ENCODE data around the gene MYO9A. TPM values are rescaled to one million over a fixed set of nuclear protein-coding genes. Genes with fewer than 3 reads are reported as not detected.

MYO9A gene
- total RNA-seq, 2 experiments from 2014 or later: 18.3 to 20.2 TPM

DNA sequence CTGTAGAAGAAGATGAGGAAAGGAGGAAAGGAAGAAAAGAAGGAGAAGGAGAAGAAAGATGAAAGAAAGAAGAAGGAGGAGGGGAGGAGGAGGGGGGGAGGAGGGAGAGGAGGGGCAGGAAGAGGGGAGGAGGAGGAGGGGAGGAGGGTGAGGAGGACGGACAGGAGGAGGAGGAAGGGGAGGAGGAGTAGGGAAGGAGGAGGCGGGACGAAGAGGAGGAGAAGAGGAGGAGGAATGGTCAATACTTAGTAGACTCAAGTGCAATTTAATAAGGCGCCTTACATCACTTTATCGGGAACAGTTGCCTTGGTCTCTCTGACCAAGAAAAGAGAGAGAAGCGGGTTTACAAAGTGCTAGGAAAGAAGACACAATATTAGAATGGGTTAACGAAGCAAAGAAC is 331.3 kb downstream of the MYO9A start:
- CTCF ChIA-PET: interaction anchor here (0.9 kb wide), 1 partner anchor 368 kb away, joined by 4 read pairs; no protein-coding TSS in a partner anchor
- intact Hi-C loops (cut with micrococcal nuclease): no loop called here
- H3K36me3 Mint-ChIP-seq: no peaks in the 10 kb centered on the region
- H3K4me1 Mint-ChIP-seq (ENCODE audit: low read depth): peaks cover 1% of the 10 kb centered on the region
- no peak overlapping the region for H3K27ac Mint-ChIP-seq
- no peak for DNase-seq
- no peak overlapping the region for H3K4me3 Mint-ChIP-seq
- peaks cover 20% of the 10 kb centered on the region for H3K27me3 Mint-ChIP-seq
- H3K9me3 Mint-ChIP-seq: no peaks in the 10 kb centered on the region
- POLR2A ChIA-PET: no interaction called here

DNA sequence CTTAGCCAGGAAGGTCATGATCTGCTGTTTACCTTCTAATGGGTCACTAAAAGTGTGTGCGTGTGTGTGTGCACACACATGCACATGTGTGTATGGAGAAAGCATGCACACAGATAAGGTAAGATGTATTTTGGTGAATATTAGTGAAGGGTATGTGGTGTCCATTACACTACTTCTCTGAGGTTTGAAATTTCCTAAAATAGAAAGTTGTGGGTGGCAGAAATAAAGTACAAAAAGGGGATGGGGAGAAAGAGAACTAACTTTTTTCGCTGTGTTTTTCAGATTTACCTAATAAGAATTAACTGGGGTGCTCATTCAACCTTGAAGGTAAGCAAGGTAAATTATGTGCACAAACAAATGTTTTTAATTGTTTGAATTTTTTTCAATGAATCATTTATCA is 332.0 kb downstream of the MYO9A start:
- DNase-seq: no peak
- ChIA-PET POLR2A (no interaction called here), CTCF (interaction anchor here (0.9 to 1.0 kb wide), 2 partner anchors 42 to 368 kb away, joined by 3 to 4 read pairs; no protein-coding TSS in a partner anchor)
- peaks cover 8% of the 10 kb centered on the region for H3K4me1 Mint-ChIP-seq (ENCODE audit: low read depth)
- no peak overlapping the region for H3K27ac Mint-ChIP-seq
- intact Hi-C loops (cut with micrococcal nuclease): no loop called here
- no peaks in the 10 kb centered on the region for H3K9me3 Mint-ChIP-seq
- H3K27me3 Mint-ChIP-seq: peaks cover 23% of the 10 kb centered on the region
- no peak overlapping the region for H3K4me3 Mint-ChIP-seq
- H3K36me3 Mint-ChIP-seq: no peaks in the 10 kb centered on the region

DNA sequence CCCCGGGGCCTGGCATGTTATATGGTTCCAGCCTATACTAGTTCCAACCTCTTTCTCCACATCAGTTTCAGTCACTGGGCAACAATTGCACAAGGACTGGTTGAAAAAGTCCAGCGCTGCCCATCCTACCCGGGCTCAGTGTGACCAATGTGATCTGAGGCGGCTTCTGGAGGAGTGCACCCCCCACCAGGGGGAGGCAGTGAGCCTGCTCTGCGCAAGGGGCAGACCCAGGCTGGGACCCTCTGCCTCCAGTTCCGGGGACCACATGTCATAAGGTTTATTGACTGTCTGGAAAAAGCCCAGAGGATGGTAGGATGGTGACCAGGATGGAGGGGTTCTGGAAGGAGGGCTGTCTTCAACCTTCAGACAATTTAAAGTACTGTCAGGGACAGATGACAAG is 333.2 kb downstream of the MYO9A start:
- ChIA-PET POLR2A (no interaction called here), CTCF (interaction anchor here (0.8 to 1.6 kb wide), 4 partner anchors 15 to 372 kb away, joined by 3 to 10 read pairs (median 4); no protein-coding TSS in a partner anchor)
- Mint-ChIP-seq H3K27ac (no peak overlapping the region), H3K27me3 (peaks cover 29% of the 10 kb centered on the region), H3K9me3 (no peaks in the 10 kb centered on the region), H3K36me3 (no peaks in the 10 kb centered on the region), H3K4me3 (no peak overlapping the region), H3K4me1 (ENCODE audit: low read depth) (peaks cover 15% of the 10 kb centered on the region)
- peak; percentile 20 for DNase-seq
- intact Hi-C loops (cut with micrococcal nuclease): no loop called here

DNA sequence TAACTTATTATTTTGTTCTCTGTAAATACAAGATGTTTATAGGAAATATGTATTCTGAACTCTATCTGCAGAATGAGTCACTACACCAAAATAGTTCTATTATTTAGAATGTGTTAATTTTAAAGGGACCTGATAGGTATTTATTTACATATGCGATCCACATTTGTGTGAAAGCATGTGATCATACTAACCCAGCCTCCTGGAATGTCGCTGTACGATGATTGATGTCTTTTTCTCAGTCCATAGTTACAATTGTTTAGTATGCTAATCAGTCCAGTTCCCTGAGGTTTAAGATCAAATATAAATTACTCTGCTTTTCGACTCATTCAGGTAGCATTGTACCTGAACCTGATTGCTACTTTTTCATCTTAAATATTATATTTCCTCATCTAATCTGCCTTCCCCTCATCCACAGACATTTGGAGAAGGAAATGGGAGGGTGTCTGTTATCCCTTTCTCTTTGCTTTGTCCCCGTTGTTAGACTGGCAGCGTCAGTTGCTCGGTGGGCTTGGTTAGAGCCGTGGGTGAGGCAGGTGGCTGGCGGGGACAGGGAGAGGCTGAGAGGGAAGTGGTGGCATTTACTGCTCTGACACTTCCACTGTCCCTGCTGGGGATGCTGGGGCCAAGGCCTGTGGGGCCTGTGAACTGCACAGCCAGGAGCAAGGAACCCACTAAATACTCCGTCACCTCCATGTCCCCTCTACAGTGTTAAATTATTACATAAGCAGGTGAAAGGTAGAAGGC is 335.4 kb downstream of the MYO9A start:
- no peaks in the 10 kb centered on the region for H3K36me3 Mint-ChIP-seq
- H3K4me3 Mint-ChIP-seq: no peak overlapping the region
- H3K27me3 Mint-ChIP-seq: peaks cover 27% of the 10 kb centered on the region
- ChIA-PET POLR2A (no interaction called here), CTCF (interaction anchor here (1.9 to 5.4 kb wide), 2 partner anchors 39 to 374 kb away, joined by 9 to 44 read pairs; no protein-coding TSS in a partner anchor)
- H3K9me3 Mint-ChIP-seq: no peaks in the 10 kb centered on the region
- H3K4me1 Mint-ChIP-seq (ENCODE audit: low read depth): peaks cover 15% of the 10 kb centered on the region
- DNase-seq: no peak
- intact Hi-C loops (cut with micrococcal nuclease): no loop called here
- no peak overlapping the region for H3K27ac Mint-ChIP-seq

DNA sequence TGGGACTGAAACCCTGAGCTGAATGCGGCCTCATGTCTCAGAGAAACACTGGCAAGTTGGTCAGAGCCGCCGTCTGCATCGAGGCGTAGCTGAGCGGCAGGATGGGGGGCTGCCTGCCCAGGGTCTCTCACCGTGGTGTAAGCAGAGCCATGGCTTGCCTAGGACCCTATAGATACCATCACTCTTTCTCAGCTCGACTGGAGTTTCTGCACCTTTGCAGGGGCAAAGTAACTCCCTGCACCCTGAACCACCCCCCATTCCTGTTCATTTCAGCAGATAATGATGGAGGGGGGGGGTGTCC is 336.0 kb downstream of the MYO9A start:
- Mint-ChIP-seq H3K4me3 (no peak overlapping the region), H3K9me3 (no peaks in the 10 kb centered on the region), H3K4me1 (ENCODE audit: low read depth) (peaks cover 15% of the 10 kb centered on the region), H3K36me3 (no peaks in the 10 kb centered on the region), H3K27me3 (peaks cover 27% of the 10 kb centered on the region), H3K27ac (no peak overlapping the region)
- intact Hi-C loops (cut with micrococcal nuclease): no loop called here
- DNase-seq: no peak
- ChIA-PET CTCF (interaction anchor here (0.7 to 5.4 kb wide), 6 partner anchors 10 to 395 kb away, joined by 4 to 44 read pairs (median 11); no protein-coding TSS in a partner anchor), POLR2A (no interaction called here)

DNA sequence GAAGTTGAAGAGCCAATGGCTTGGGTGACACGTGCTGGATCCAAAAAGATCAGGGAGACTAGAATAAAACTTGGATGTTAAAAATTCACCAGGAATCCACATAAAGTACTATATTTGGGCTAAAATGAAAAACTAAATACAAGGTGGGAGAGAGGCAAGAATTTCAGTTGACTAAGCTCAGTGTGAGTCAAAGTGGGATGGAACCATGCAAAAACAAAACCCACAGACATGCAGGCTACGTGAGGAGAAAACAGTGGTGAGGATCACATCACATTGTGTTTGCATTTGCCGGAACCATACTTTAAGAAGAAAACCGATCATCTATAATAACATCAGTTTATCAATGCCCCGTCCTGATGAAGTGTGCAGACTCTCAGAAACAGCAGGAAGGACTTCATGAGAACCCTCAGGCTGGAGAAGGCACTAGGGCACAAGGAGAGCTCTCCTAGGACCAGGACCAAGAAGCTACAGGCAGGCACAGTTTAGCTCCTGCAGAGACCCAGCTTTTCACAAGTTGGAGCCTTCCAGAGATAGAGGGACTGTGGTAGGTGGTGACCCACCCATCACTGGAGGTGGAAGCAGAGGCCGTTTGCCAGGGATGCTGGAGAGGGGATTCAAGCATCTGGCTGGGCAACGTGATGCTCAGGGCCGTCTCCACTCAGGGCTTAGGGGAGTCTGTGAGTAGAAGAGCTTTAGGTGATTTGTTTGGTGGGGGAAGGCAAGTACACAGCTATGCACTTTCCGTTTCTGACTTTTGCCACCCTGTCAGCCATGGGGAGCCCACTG is 336.6 kb downstream of the MYO9A start:
- no peak overlapping the region for H3K27ac Mint-ChIP-seq
- H3K27me3 Mint-ChIP-seq: peaks cover 27% of the 10 kb centered on the region
- H3K4me1 Mint-ChIP-seq (ENCODE audit: low read depth): peaks cover 15% of the 10 kb centered on the region
- H3K4me3 Mint-ChIP-seq: no peak overlapping the region
- H3K9me3 Mint-ChIP-seq: no peaks in the 10 kb centered on the region
- H3K36me3 Mint-ChIP-seq: no peaks in the 10 kb centered on the region
- ChIA-PET CTCF (interaction anchor here (0.7 to 5.4 kb wide), 8 partner anchors 10 to 395 kb away, joined by 3 to 44 read pairs (median 7); no protein-coding TSS in a partner anchor), POLR2A (interaction anchor here (1.7 kb wide), 1 partner anchor 29 kb away, joined by 3 read pairs; no protein-coding TSS in a partner anchor)
- peak; percentile 42 for DNase-seq
- intact Hi-C loops (cut with micrococcal nuclease): no loop called here

DNA sequence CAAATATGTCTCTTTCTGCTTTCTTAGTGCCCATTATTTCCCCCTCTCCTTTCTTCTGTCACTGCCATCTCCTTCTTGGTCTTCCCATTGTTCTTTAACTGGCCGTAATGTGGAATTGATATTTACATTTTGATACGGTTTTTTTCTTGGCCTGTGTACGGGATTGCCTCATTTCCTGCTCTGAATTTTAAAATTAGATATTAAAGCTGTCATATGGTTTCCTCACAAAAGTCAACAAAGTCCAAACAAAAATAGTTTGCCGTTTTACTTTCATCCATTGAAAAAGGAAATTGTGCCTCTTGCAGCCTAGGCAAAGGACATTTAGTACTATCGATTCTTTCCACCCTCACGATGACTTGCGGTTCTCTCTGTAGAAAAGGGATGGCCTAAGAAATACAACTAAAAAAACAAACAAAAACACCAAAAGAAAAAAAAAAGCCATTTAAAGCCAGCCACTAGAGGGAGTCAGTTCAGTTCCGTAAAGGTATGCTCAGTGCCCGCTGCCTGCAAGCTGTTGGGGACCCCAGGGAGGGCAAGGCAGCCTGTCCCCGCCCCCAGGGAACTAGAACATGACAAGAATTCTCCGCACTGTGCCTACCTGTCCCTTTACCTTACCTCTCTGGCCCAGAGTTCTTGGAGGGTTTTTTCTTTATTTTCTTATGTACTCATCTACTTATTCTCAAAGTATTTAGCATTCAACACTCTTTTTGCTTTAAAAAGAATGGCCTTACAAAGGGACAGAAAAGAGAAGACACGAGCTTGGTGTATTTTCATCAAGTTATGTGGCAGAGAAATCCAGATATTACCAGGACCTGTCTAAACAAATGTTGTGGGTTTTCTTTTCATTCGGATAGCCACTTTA is 337.6 kb downstream of the MYO9A start:
- DNase-seq: peak; percentile 40
- intact Hi-C loops (cut with micrococcal nuclease): loop anchor here (1.0 kb wide), 1 partner anchor 376 kb away; no protein-coding TSS in a partner anchor
- ChIA-PET CTCF (interaction anchor here (0.7 to 5.4 kb wide), 9 partner anchors 9 to 383 kb away, joined by 3 to 44 read pairs (median 7); no protein-coding TSS in a partner anchor), POLR2A (interaction anchor here (1.7 kb wide), 1 partner anchor 28 kb away, joined by 3 read pairs; no protein-coding TSS in a partner anchor)
- Mint-ChIP-seq H3K36me3 (no peaks in the 10 kb centered on the region), H3K27me3 (peaks cover 25% of the 10 kb centered on the region), H3K4me1 (ENCODE audit: low read depth) (peaks cover 15% of the 10 kb centered on the region), H3K27ac (no peak overlapping the region), H3K9me3 (no peaks in the 10 kb centered on the region), H3K4me3 (no peak overlapping the region)

DNA sequence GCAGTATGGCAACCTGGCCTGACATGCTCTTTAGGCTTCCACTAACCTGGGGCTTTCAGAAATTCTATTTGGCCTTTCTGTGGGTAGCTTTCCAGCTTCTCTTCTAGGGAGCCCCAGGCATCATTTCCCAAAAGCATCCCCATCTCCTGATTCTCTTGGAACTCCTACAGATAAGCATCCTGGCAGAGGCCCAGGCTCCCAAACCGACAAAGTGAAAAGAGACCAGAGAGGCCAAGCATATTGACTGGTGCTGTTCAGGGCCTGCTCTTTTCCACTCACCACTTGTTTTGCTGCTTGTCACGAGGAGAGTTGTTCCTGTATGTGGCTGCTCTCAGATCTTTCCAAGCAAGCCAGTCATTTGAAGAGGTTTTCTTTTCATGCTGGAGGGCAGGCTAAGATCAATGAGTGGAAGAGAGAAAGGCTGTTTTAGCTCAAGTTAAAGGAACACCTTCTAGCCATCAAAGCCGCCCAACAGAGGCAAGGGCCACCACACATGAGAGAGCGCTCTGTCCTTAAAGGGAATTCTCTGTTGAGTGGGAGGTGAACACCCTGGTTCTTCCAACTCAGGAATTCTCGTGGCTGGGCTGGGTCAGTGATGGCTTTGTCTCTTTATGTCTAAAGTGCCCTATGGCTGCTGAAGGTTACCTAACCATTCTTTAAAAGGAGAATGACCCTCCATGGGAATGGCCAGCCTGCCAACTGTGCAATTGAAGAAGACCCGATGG is 338.7 kb downstream of the MYO9A start:
- Mint-ChIP-seq H3K4me3 (no peak overlapping the region), H3K9me3 (no peaks in the 10 kb centered on the region), H3K27me3 (peaks cover 15% of the 10 kb centered on the region), H3K27ac (no peak overlapping the region), H3K36me3 (no peaks in the 10 kb centered on the region), H3K4me1 (ENCODE audit: low read depth) (peaks cover 15% of the 10 kb centered on the region)
- intact Hi-C loops (cut with micrococcal nuclease): no loop called here
- DNase-seq: no peak
- POLR2A ChIA-PET: no interaction called here
- CTCF ChIA-PET: interaction anchor here (0.5 to 5.4 kb wide), 7 partner anchors 20 to 377 kb away, joined by 3 to 44 read pairs (median 5); no protein-coding TSS in a partner anchor

DNA sequence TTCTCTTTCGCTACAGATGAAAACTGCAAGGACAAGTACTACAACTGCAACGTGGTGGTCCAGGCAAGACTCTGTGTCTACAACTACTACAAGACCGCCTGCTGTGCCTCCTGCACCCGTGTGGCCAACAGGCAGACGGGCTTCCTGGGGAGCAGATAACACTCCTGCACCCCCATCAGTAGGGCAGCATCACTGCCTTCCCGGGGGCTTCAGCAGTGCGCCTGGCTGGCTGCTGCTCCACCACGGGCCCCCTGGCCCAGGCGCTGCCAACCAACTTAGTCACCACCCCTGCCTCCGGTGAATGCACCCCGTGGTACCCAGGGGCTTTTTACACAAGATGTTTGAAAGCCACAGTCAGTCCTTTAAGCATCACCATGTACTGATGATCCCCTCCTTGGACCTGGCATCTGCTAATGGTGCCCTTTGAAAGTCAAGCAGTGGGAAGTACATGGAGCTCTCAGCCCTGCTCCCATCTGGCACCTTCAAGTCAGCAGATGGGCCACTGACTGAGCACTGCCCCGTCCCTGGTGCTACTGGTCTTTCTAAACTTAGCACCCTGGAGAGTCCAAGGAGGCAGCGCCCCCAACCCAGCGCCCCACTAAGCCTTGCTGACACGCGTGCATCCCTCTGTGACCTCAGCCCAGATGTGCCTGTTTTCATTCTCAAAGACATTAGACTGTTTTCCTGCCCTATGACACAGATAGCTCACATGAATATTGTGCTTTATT is 340.6 kb downstream of the MYO9A start:
- peaks cover 13% of the 10 kb centered on the region for H3K27me3 Mint-ChIP-seq
- intact Hi-C loops (cut with micrococcal nuclease): no loop called here
- POLR2A ChIA-PET: interaction anchor here (0.6 kb wide), 1 partner anchor 955 kb away, joined by 3 read pairs; no protein-coding TSS in a partner anchor
- peaks cover 15% of the 10 kb centered on the region for H3K4me1 Mint-ChIP-seq (ENCODE audit: low read depth)
- no peak overlapping the region for H3K27ac Mint-ChIP-seq
- CTCF ChIA-PET: interaction anchor here (1.0 to 5.4 kb wide), 2 partner anchors 24 to 379 kb away, joined by 5 to 44 read pairs; no protein-coding TSS in a partner anchor
- no peak overlapping the region for H3K4me3 Mint-ChIP-seq
- no peaks in the 10 kb centered on the region for H3K36me3 Mint-ChIP-seq
- H3K9me3 Mint-ChIP-seq: no peaks in the 10 kb centered on the region
- DNase-seq: no peak

DNA sequence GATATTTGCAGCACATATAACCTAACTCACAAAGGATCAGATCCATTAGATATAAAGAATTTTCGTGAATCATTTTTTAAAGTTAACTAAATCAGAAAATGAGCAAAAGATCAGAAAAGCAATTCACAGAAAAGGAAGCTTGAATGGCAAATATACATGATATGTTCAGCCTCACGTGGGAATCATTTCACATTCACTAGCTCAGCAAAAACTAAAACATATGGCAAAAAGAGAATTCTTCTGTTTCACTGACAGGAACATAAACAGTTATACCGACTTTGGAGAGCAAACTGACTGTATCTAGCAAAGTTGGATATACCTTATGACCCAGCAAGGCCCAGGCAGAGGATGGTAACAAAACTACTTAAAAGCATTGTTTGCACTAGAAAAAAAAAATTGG is 341.6 kb downstream of the MYO9A start:
- ChIA-PET POLR2A (no interaction called here), CTCF (interaction anchor here (1.7 kb wide), 1 partner anchor 32 kb away, joined by 6 read pairs; no protein-coding TSS in a partner anchor)
- Mint-ChIP-seq H3K4me3 (no peak overlapping the region), H3K36me3 (no peaks in the 10 kb centered on the region), H3K27me3 (peaks cover 8% of the 10 kb centered on the region), H3K27ac (no peak overlapping the region), H3K4me1 (ENCODE audit: low read depth) (peaks cover 10% of the 10 kb centered on the region), H3K9me3 (no peaks in the 10 kb centered on the region)
- DNase-seq: no peak
- intact Hi-C loops (cut with micrococcal nuclease): no loop called here
